Nephron progenitor cell (in vitro differentiated cells): ENCODE results near the gene SPATA2L.

Experiments used
- DNase-seq: peaks from one replicate; pipeline ENCODE4 v3.0.0; 2021
- H3K27ac Mint-ChIP-seq: 2 replicates; pipeline ENCODE4 v1.8.0; 2021; ENCODE audit warnings: mild to moderate bottlenecking, moderate library complexity, mixed read lengths
- H3K27me3 Mint-ChIP-seq: 2 replicates; pipeline ENCODE4 v1.8.0; 2021; ENCODE audit warnings: mild to moderate bottlenecking, low read depth, mixed read lengths; ENCODE audit not compliant: poor library complexity
- H3K36me3 Mint-ChIP-seq: 2 replicates; pipeline ENCODE4 v1.8.0; 2021; ENCODE audit warnings: low read depth, mixed read lengths
- H3K4me1 Mint-ChIP-seq: 2 replicates; pipeline ENCODE4 v1.8.0; 2021; ENCODE audit warnings: mixed read lengths
- H3K4me3 Mint-ChIP-seq: 2 replicates; pipeline ENCODE4 v1.8.0; 2021; ENCODE audit warnings: mild to moderate bottlenecking, moderate library complexity, mixed read lengths
- H3K9me3 Mint-ChIP-seq: 2 replicates; pipeline ENCODE4 v1.8.0; 2021; ENCODE audit warnings: mild to moderate bottlenecking, moderate library complexity, mixed read lengths
- TF ChIP-seq, protein P1 (sequence below): fragments of 200-600 bp; sonication (generic); IDR thresholded peaks from 2 replicates; pipeline ENCODE4 v1.5.0; 2021; ENCODE audit warnings: antibody characterized with exemption

SPATA2L gene

DNA sequence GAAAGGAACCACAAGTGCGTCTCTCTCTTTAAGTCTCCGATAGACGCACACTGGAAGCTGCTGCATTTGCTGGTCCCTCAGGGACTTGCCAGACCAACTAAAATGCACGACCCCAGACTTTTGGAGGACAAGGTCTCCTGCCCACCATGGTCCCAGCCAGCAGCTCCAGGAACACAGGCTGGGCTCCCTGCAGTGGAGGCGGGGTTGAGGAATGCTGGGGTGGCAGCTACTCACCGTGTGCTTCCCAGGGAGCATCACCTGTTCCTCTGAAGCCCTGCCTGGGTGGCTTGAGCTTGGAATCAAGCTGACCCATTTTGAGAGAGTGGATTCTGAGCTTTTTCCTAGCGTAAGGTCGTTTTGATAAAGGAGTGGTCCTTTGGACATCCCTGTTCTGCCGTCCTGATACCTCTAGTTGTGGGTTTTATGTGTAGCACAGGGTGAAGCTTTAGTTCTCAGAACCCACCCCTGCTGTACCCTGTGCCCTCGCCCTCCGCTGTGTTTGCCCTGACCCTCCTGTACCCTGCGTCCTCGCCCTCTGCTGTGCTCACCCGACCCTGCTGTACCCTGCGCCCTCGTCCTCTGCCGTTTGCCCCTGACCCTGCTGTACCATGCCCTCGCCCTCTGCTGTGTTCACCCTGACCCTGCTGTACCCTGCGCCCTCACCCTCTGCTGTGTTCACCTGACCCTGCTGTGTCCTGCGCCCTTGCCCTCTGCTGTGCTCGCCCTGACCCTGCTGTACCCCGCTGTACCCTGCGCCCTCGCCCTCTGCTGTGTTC is 30.8 kb upstream of the SPATA2L start:
- DNase-seq, result no peak
- Mint-ChIP-seq H3K27ac (peak overlapping the region; percentile 91), H3K4me1 (peaks cover 11% of the 10 kb centered on the region), H3K27me3 (no peaks in the 10 kb centered on the region), H3K9me3 (no peaks in the 10 kb centered on the region), H3K4me3 (no peak overlapping the region), H3K36me3 (peaks cover 79% of the 10 kb centered on the region)
- TF ChIP-seq, protein P1, sequence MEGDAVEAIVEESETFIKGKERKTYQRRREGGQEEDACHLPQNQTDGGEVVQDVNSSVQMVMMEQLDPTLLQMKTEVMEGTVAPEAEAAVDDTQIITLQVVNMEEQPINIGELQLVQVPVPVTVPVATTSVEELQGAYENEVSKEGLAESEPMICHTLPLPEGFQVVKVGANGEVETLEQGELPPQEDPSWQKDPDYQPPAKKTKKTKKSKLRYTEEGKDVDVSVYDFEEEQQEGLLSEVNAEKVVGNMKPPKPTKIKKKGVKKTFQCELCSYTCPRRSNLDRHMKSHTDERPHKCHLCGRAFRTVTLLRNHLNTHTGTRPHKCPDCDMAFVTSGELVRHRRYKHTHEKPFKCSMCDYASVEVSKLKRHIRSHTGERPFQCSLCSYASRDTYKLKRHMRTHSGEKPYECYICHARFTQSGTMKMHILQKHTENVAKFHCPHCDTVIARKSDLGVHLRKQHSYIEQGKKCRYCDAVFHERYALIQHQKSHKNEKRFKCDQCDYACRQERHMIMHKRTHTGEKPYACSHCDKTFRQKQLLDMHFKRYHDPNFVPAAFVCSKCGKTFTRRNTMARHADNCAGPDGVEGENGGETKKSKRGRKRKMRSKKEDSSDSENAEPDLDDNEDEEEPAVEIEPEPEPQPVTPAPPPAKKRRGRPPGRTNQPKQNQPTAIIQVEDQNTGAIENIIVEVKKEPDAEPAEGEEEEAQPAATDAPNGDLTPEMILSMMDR, result no peak

DNA sequence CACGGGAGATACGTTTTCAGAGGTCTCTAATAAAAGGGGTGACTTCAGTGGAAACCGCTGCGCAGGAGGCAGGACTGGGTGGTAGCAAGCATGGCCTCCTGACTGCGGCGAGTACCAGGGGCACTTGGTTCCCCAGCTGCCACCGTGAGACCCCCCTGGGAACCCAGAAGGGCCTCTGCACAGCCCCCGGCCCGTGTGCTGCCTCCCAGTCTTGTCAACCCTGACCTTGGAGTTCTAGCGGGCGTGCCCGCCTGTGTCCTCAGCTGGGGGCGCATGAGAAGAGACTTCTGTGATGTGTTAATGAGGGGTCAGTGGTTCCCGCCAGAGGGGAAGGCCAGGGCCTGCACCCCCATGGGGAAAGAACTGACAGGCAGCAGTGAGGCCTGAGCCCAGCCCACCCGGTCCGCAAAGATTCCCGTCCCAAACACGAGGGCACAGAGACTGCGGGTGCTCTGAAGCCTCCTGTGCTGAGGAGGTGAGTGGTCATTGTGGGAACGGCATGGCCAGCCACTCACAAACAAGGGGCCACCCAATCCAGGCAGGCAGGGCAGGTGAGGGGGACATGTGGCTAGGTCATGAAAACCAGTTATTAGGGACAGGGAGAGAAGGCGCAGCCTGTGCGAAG is 29.2 kb upstream of the SPATA2L start:
- Mint-ChIP-seq H3K9me3 (no peaks in the 10 kb centered on the region), H3K4me1 (peaks cover 18% of the 10 kb centered on the region), H3K4me3 (no peak overlapping the region), H3K27me3 (no peaks in the 10 kb centered on the region), H3K27ac (peak overlapping the region; percentile 25), H3K36me3 (peaks cover 68% of the 10 kb centered on the region)
- no peak for DNase-seq
- TF ChIP-seq, protein P1, result no peak

DNA sequence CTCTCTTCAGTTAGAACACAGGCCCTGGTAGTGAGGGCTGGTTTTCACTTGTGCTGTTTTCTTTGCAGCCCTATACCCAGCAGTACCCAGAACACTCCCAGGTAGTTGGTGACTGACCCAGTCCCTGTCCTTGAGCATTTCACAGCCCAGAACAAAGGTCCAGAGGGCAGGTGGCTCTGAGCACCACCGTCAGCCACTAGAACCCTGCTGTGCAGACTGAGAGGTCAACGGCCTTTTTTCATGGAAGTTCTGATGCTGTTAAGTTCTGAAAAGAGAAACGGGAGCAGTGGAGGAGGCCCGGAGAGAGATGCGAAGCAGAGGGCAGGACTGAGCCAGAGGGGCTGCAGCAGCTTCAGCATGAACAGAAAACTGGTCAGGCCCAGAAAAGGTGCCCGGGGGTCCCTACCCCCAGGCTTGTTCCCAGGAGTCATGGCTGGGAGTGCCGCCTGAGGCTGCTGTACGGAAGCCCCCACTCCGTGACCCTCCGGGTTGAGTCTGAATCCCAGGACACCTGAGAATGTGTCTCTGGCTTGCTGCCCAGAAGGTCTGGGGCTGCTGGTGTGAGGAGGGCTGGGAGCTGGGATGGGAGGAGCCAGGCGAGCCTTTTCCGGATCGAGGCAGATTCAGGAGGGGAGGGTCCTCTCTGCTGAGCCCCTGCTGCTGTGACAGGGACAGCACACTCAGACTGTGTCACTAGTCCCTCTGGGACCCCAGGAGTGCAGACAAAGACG is 28.5 kb upstream of the SPATA2L start:
- peaks cover 18% of the 10 kb centered on the region for H3K4me1 Mint-ChIP-seq
- H3K36me3 Mint-ChIP-seq, result peaks cover 61% of the 10 kb centered on the region
- TF ChIP-seq, protein P1, result no peak
- no peak for DNase-seq
- H3K4me3 Mint-ChIP-seq, result no peak overlapping the region
- peak overlapping the region; percentile 89 for H3K27ac Mint-ChIP-seq
- H3K9me3 Mint-ChIP-seq, result no peaks in the 10 kb centered on the region
- no peaks in the 10 kb centered on the region for H3K27me3 Mint-ChIP-seq

DNA sequence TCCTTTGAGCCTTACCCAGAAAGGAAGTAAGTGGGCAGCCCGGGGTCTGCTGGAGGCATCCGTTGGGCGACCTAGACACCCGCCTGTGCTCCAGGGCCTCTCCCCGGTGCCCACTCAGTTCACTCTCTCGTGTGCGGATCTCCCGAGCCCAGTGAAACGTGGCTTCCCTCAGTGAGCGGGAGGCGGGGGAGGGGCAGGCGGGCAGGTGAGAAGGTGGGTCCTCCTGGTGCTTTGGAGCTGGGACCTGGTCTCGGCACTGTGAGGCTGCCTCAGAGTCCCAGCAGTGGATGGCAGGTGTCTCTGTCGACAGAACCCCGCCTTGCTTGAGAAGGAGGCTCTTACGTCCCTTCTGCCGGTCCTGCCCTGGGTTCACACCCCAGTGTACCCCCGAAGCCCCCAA is 27.8 kb upstream of the SPATA2L start:
- Mint-ChIP-seq H3K4me1 (peaks cover 18% of the 10 kb centered on the region), H3K27ac (no peak overlapping the region), H3K4me3 (no peak overlapping the region), H3K9me3 (no peaks in the 10 kb centered on the region), H3K36me3 (peaks cover 54% of the 10 kb centered on the region), H3K27me3 (peaks cover under 1% of the 10 kb centered on the region)
- DNase-seq, result no peak
- TF ChIP-seq, protein P1, result no peak

DNA sequence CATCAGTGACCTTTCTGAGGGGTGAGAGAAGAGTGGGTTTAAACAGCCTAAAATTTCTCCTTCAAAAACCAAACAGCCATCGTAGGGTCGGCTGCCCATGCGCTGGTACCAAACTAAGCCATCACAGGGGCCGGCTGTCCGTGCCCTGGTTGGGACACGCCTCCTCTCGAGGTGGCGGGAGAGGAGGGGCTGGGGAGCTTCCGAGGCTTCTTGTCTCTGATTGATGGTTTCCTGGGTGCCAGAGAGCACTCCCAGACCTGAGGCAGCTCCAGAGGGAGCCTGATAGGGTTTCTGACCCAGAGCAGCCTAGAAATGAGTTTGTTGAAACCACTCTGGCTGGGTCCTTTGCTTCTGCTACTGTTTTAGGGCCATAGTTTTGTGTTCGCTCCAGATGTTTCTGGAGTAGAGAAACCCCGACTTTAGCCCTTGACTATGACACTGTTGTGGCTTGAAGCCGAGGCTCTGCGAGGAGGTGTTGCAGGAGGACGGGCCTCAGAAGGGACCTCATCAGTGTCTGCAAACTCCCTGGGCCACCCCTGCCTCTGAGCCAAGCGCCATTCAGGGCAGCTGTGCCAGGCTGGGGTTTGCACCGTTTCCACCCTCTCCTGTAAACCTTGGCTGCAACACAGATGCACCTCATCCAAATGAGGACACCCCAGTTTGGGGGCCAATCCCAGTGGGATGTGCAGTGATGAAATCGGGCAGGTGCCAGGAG is 26.1 kb upstream of the SPATA2L start:
- Mint-ChIP-seq H3K9me3 (no peaks in the 10 kb centered on the region), H3K36me3 (peaks cover 49% of the 10 kb centered on the region), H3K27me3 (peaks cover 9% of the 10 kb centered on the region), H3K27ac (peak overlapping the region; percentile 59), H3K4me3 (no peak overlapping the region), H3K4me1 (peaks cover 30% of the 10 kb centered on the region)
- TF ChIP-seq, protein P1, result no peak
- DNase-seq, result peak; percentile 53
